GM18526 (cell line): Measurements from ENCODE around the gene BCAS4.

ENCODE experiments used
- POLR2A ChIP-seq: IDR thresholded peaks from 3 replicates; pipeline ENCODE4 v1.6.1; 2011; ENCODE audit not compliant: insufficient read length; ENCODE audit errors: extremely low read depth

Gene BCAS4

DNA sequence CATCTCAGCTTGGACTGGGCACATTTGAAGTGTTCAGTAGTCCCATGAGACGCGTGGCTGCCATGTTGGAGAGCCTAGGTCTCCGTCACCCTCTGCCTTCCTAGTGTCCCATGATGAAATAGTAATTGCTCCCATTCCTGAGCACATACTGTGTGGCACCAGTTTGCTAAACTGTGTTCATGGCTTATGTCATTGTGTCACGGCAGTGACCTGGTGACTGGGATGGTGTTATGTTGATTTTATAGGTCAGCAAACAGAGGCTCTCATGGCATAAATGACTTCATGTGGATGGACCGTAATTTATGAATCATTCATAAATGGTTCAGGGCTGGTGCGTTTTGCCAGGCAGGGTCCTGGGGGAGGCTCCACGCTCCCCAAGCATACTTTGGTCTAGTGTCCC is 3.8 kb downstream of the BCAS4 start:
- no peak for TF ChIP-seq POLR2A

DNA sequence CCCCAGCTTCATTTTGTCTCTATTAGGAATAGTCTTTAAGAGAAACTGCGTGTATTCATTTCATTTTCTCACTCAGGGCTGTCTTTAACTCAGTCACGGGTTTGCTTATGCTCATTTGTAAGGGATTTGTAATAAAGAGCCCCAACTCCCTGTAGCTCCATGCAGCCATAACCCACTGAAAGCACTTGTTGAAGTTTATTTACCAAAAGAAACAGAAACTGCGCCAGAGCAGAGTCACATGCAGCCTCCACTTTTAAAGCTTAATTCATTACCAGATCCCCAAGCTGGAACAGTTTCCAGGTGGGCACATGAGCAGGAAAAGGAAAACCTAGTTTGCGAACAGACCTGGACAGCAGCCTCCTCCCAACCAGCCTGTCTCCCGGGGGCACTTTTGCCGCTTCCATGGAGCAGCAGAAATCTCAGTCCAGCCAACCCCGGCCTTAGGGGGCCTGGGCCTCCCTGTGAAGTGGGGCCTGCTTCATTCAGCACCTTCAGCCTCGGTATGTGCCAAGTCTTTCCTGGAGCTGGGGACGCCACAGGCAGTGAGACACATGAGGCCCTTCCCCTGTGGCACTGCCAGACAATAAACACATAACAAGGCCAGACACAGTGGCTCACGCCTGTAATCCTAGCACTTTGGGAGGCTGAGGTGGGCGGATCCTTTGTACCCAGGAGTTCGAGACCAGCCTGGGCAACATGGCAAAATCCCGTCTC is 4.5 kb downstream of the BCAS4 start:
- TF ChIP-seq POLR2A = no peak

DNA sequence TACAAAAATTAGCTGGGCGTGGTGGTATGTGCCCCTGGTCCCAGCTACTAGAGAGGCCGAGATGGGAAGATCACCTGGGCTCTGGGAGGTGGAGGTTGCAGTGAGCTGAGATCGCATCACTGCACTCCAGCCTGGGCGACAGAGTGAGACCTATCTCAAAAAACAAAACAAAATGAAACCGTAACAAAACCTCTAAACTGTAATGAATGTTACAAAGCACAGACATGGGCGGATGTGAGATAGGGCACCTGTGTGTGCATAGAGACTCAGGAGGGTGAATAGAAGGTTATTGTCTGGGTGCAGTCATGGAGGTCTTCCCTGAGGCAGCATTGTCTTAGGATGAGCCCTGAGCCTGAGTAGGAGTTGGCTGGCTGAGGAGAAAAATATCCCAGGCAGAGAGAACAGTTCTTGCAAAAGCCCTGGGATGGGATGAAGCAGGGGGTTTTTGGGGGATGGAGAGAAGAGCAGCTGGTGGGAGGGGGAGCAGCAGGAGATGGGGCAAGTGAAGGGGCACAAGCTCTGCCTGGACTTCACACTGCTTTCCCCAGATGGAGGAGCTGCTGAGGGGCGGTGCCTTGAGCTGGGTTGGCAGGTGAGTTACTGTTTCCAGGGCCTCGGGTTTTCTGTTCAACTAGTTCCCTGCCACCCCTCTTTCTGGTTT is 5.2 kb downstream of the BCAS4 start:
- no peak for TF ChIP-seq POLR2A

DNA sequence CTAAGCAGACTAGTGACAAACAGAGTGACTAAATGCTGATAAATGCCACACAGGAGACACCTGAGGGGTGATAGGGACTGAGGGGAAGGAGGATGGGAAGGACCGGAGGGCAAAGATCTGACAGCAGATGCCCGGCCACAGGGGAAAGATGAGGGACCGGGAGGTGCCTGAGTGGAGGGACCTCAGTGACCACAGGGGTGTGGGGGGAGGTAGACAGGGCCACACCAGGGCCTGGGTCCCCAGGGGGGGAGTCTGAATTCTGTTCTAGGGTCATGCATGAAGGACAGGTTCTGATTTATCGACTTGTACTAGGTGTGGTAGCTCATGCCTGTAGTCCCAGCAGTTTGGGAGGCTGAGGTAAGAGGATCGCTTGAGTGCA is 6.9 kb downstream of the BCAS4 start:
- no peak for TF ChIP-seq POLR2A

DNA sequence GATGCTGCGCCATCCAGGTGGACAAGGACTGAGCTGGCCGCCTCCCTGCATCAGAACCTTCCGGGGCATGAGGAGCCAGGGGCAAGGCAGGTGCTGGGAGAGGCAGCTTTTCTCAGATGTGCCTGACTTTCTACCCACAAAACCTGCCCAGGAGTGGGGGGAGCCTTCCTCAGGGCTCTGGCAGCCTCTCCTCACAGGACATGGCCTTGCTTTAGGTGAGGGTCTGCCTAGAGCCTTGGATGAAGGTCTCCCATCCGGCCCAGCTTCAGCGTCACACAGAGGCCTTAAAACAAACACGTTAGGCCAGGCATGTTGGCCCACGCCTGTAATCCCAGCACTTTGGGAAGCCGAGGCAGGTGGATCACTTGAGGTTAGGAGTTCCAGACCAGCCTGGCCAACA is 7.4 kb downstream of the BCAS4 start:
- no peak for TF ChIP-seq POLR2A

DNA sequence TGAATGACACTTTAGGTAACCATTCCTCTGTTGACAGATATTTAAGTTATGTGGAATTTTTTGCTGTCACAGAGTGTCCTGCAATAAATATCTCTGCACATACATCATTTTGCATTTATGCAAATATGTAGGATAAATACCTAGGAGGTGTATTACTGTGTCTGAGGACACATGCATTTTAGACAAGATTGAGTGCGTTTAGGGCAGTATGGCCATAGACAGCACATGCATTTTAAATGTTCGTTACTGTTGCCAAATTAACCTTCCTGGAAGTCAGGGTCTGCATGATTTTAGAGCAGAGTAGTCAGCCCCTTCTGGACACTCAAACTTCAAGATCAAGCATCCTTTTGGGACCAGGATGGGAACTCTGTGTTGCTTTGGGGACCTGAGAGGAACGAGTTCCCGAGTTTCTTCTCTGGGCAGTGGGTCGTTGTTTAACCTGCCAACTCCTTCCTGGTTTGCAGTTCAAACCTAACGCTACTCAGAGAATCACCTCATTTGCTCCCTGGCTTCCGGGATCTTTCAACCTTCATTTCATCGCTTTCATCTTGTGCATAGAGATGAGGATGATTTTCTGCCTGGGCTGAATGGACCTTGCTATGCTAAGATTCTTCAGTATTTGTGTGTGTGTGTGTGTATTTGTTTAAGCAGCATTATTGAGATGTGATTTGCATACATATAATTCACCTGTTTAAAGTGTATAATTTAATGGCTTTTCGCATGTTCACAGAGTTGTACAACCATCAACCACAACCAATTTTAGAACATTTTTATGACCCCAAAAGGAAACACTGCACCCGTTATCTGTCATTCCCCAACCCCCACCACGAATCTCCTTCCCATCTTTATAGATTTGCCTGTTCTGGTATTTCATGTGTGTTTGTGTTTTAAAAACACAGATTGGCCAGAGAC is 9.8 kb downstream of the BCAS4 start:
- no peak for TF ChIP-seq POLR2A

DNA sequence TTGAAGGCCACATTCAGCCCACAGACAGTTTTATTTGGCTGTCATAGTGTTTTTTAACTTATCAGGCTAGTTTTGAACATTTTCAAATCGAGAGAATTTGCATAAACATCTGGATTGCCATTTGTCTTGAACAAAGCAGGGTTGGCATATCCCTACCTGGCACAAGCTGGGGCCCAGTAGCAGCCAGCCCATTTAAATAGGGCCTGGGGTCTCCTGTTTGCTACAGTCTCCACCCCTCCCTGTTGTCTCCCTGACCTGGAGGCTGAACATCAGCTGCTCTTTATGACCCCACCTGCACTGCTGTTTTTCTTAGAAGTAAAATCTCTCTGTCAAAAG is 10.5 kb downstream of the BCAS4 start:
- no peak for TF ChIP-seq POLR2A

DNA sequence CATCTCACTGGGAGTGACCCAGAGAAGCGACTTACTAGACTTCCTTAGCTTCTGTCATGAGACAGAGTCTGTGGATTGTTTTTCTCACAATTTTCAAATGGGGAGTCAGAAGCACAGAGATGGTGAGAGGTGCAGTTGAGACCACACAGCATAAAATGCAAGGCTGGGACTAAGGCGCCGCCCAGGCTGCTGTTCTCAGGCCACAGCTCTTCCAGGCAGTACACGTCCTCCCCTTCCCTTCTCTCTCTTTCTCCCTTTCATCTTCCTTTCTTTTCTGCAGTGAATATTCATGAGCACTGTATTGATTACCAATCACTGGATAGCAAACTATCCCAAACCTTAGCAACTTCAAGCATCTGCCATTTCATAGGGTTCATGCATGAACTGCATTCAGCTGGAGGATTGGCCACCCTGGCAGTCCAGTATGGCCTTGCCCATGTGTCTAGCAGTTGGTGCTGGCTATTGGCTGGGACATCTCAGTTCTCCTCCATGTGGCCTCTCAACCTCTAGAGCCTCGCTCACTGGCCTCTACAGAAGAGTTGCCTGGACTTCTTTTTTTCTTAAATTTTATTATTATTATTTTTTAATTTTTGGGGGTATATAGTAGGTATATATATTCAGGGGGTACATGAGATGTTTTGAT is 11.4 kb downstream of the BCAS4 start:
- no peak for TF ChIP-seq POLR2A

DNA sequence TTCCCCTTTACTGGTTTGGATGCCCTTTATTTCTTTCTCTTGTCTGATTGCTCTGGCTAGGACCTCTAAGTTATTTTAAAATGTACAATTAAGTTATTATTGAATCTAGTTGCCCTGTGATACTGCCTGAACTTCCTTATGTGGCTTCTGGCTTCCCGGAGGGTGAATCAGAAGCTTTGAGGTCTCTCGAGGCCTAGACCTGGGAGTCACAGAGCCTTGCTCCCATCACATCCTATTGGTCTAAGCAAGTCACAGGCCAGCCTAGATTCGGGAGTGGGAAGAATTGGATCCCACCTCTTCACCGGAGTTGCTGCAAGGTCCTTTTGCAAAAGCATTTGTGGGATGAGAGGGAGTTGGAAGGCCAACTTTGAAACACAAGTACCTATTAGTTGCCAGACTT is 15.2 kb downstream of the BCAS4 start:
- no peak for TF ChIP-seq POLR2A

DNA sequence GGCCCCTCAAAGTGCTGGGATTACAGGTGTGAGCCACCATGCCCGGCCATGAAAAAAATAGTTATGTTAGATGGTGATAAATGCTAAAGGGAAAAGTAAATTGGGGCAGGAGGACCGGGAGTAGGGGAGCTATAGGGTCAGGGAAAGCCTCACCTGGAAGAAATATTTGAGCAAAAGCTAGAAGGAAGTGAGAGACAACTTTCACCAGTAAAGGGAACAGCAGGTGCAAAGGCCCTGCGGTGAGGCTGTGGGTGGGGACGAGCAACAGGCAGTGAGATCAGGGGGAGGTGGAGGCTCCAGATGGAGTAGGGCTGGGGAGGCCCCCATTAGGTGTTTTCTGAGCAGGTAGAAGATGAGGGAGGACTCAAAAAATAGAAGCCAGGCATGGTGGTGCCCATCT is 16.0 kb downstream of the BCAS4 start:
- no peak for TF ChIP-seq POLR2A

DNA sequence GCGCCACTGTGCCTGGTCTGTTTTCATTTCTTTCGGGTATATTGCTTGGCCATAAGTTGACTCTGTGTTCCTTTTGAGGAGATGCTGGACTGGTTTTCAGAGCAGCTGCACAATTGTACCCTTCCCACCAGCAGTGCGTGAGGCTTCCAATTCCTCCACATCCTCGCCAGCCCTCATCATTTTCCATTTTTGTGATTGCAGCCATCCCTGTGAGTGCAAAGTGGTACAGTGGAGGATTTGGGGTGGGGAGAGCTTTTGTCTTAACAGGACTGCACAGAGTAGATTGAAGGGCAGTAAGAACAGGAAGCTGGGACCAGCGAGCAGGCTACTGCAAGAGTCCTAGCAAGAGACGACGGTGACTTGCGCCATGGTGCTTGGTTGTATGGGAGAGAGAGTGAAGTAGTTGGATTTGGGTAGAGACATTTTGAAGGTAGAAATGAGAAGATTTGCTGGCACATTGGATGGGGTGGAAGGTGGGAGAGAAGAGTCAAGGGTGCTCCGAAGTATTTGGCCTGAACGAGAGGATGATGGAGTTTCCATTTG is 18.3 kb downstream of the BCAS4 start:
- TF ChIP-seq POLR2A = no peak

DNA sequence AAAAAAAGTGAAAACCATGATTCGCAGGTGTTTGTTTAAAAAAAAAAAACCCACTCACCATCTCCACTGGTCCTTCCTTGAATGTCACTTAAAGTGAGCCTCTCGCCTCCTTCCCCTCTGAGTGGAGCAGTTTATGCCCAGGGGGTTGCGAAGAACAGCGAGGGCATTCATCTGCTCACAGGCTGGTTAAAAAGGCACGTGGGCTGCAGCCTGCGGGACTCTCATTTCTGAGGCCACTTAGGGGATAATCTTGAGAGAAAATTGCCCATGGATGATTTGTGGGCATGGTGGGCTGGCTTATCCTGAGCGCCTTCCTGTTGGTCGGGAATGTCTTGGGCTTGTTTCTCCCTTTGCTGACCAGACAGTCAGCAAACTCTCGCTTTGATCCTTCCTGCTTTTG is 18.9 kb downstream of the BCAS4 start:
- no peak for TF ChIP-seq POLR2A

DNA sequence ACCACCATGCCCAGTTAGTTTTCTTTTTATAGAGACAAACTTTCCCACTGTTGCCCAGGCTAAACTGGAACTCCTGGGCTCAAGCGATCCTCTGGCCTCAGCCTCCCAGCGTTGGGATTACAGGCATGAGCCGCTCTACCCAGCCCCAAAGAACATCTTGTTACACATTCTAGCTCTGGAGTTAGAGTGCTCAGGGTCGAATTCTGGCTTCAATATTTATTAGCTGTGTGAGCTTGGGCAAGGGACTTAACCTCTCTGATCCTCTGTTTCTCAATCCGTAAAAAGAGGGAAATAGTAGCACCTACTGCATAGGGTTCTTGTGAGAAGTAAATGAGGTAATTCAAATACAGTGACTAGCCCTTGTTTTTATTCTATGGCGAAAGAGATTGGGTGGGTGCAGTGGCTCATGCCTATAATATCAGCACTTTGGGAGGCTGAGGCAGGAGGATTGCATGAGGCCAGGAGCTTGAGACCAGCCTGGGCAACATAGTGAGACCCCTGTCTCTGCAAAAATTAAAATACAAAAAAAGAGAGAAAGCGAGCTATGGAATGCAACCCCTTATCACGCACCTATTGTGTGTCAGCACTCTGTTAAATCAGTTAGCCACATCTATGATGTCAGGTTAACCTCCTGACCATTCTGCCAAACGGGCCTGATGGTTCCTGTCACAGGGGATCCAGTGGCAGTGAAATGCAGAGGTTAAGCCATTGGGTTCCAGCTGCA is 19.7 kb downstream of the BCAS4 start:
- no peak for TF ChIP-seq POLR2A

DNA sequence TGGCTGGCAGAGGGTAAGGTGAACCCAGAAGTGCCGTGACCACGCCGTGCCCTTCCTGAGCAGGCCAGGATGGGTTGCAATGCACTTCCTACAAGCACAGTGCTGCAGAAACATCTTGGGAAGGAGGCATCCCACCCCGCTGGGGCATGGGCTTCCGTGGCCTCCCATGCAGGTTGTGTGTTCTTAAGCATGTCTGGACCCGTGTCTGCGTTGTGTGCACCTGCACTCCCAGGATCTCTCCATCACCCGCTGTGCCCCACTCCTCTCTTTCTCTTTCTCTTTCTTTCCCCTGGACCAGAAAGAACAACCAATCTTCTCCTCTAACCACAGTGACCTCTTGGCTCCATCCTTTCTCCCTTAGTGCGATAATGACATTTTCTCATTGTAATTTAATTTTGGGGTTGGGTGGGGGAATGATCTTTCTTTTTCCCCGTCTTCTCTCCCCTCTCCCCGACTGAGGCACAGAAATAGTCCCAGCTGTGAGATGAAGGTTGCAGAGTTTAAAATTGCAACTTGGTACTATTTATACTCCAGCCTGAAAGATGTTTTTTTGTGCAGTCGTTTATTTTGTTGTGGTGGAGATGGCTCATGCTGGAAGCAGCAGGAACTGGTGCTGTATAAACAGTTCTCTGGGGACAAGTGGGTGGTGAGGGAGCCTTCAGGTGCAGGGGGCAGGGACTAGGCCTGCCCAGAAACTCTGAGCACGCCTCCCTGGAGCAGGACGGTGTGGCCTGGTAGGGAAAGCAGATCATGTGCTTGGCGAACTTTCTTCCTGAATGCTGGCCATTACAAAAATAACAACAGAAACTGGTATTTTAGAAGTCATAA is 20.5 kb downstream of the BCAS4 start:
- no peak for TF ChIP-seq POLR2A
